Measurements from ENCODE around the gene TPD52L2.

TPD52L2 gene

GRCh38 chr20:63934271-63935068 lies 69.4 kb downstream of the TPD52L2 start:
- no peak for DNase-seq

GRCh38 chr20:63935447-63935846 lies 70.4 kb downstream of the TPD52L2 start:
- no peak for DNase-seq

GRCh38 chr20:63937596-63937995 lies 72.5 kb downstream of the TPD52L2 start:
- no peak for DNase-seq

GRCh38 chr20:63939061-63939935 lies 74.2 kb downstream of the TPD52L2 start:
- DNase-seq: no peak

GRCh38 chr20:63940071-63940471 lies 75.0 kb downstream of the TPD52L2 start:
- DNase-seq: no peak

GRCh38 chr20:63940472-63941266 lies 75.6 kb downstream of the TPD52L2 start:
- no peak for DNase-seq
